Right atrium auricular region (tissue), 2 donors: ENCODE measurements around the gene SEBOX. TPM values are rescaled to one million over a fixed set of nuclear protein-coding genes. Genes with fewer than 3 reads are reported as not detected.
A peak's percentile ranks its signal among the peaks of the same experiment; 100 is the strongest.

ENCODE experiments used
- DNase-seq: peaks from one replicate; pipeline ENCODE4 v3.0.0-alpha.2; 2019; ENCODE audit warnings: low spot score
- H3K27ac ChIP-seq, 2 donors: fragments of 200-600 bp; sonication (generic); 1 replicate in 1 of 2; 2 replicates in 1 of 2; pipeline ENCODE4 v1.5.1; 2016 to 2019
- H3K27me3 ChIP-seq, 2 donors: fragments of 200-600 bp; sonication (generic); one replicate each; pipeline versions ENCODE4 v1.5.1 to v1.6.0; 2017 to 2019
- H3K36me3 ChIP-seq: fragments of 200-600 bp; sonication (generic); one replicate; pipeline ENCODE4 v1.5.1; 2016
- H3K4me1 ChIP-seq, 2 donors: fragments of 200-600 bp; sonication (generic); one replicate each; pipeline versions ENCODE4 v1.5.1 to v1.6.0; 2017 to 2019
- H3K4me3 ChIP-seq, 2 donors: fragments of 200-600 bp; sonication (generic); 1 replicate in 1 of 2; 2 replicates in 1 of 2; pipeline ENCODE4 v1.5.1; 2017 to 2019; ENCODE audit warnings: mild to moderate bottlenecking in 1 of 2, moderate library complexity in 1 of 2
- H3K9me3 ChIP-seq, 2 donors: fragments of 200-600 bp; sonication (generic); one replicate each; pipeline ENCODE4 v1.5.1; 2019
- CTCF ChIP-seq, 2 donors: fragments of 200-600 bp; sonication (generic); IDR thresholded peaks; one replicate each; pipeline ENCODE4 v1.5.1; 2019; ENCODE audit warnings: antibody characterized with exemption in 2 of 2
- total RNA-seq, 2 donors: library from RNA; depleted of rRNA; stranded (reverse); fragments of >200 nt; gene quantifications; one replicate each; pipeline ENCODE4 v1.1.0, GENCODE V29; 2016

The SEBOX gene
- total RNA-seq, 2 donors from 2014 or later: not detected

- no peak overlapping the region for H3K4me3 ChIP-seq
- no peak for DNase-seq
- H3K9me3 ChIP-seq: no peaks in the 10 kb centered on the region
- peaks cover 29% of the 10 kb centered on the region for H3K36me3 ChIP-seq
- no peak for TF ChIP-seq CTCF (IDR thresholded peaks at IDR 0.05)
- peaks cover 0 to 9% of the 10 kb centered on the region in 2 donors for H3K4me1 ChIP-seq
- H3K27ac ChIP-seq: no peak overlapping the region
- H3K27me3 ChIP-seq: no peaks in the 10 kb centered on the region
These were observed 21.4 kb upstream of the SEBOX start for GRCh38 chr17:28386391-28386790.

GRCh38 chr17:28385406-28385805, 20.4 kb upstream of the SEBOX start:
- no peaks in the 10 kb centered on the region for H3K27me3 ChIP-seq
- H3K4me3 ChIP-seq: peak overlapping the region in 1 of 2 donors; percentile 55
- peaks cover 0 to 14% of the 10 kb centered on the region in 2 donors for H3K4me1 ChIP-seq
- H3K36me3 ChIP-seq: peaks cover 24% of the 10 kb centered on the region
- no peak for DNase-seq
- H3K27ac ChIP-seq: no peak overlapping the region
- no peak for TF ChIP-seq CTCF (IDR thresholded peaks at IDR 0.05)
- no peaks in the 10 kb centered on the region for H3K9me3 ChIP-seq

GRCh38 chr17:28385037-28385400, 20.0 kb upstream of the SEBOX start:
- Histone ChIP-seq H3K36me3 (peaks cover 20% of the 10 kb centered on the region), H3K27me3 (no peaks in the 10 kb centered on the region), H3K4me1 (peaks cover 0 to 14% of the 10 kb centered on the region in 2 donors), H3K27ac (no peak overlapping the region), H3K4me3 (peak overlapping the region; percentile 36 to 55), H3K9me3 (no peaks in the 10 kb centered on the region)
- TF ChIP-seq CTCF (IDR thresholded peaks at IDR 0.05): no peak
- DNase-seq: no peak

GRCh38 chr17:28384281-28385036, 19.5 kb upstream of the SEBOX start:
- no peaks in the 10 kb centered on the region for H3K27me3 ChIP-seq
- no peaks in the 10 kb centered on the region for H3K9me3 ChIP-seq
- peaks cover 0 to 14% of the 10 kb centered on the region in 2 donors for H3K4me1 ChIP-seq
- peak overlapping the region; percentile 36 to 55 for H3K4me3 ChIP-seq
- no peak overlapping the region for H3K27ac ChIP-seq
- peaks cover 14% of the 10 kb centered on the region for H3K36me3 ChIP-seq
- DNase-seq: no peak
- no peak for TF ChIP-seq CTCF (IDR thresholded peaks at IDR 0.05)

GRCh38 chr17:28381141-28381825, 16.3 kb upstream of the SEBOX start:
- Histone ChIP-seq H3K27ac (no peak overlapping the region), H3K9me3 (no peaks in the 10 kb centered on the region), H3K4me1 (peaks cover 0 to 14% of the 10 kb centered on the region in 2 donors), H3K36me3 (no peaks in the 10 kb centered on the region), H3K27me3 (no peaks in the 10 kb centered on the region), H3K4me3 (peak overlapping the region in 1 of 2 donors; percentile 2)
- no peak for DNase-seq
- peak in 1 of 2 donors; percentile 11 for TF ChIP-seq CTCF (IDR thresholded peaks at IDR 0.05)
